NCI-H187 treated with DMSO at 0.1 percent for 48 hours (cell line): ENCODE results near the gene SMAD1.
"Not testable (repeated sequence)": the region's sequence is repeated elsewhere in the genome, so short reads cannot be mapped to it uniquely, and the experiment has no call there.

Experiments
- DNase-seq: peaks from one replicate; lab custom pipeline; 2025; lab: John Stamatoyannopoulos, UW

SMAD1 gene

GRCh38 chr4:145528601-145529000 lies 46.9 kb downstream of the SMAD1 start:
- DNase-seq = no peak

- DNase-seq = no peak
Measured at GRCh38 chr4:145530189-145530588, 48.5 kb downstream of the SMAD1 start.

GRCh38 chr4:145530662-145531061 lies 49.0 kb downstream of the SMAD1 start:
- no peak for DNase-seq

DNA sequence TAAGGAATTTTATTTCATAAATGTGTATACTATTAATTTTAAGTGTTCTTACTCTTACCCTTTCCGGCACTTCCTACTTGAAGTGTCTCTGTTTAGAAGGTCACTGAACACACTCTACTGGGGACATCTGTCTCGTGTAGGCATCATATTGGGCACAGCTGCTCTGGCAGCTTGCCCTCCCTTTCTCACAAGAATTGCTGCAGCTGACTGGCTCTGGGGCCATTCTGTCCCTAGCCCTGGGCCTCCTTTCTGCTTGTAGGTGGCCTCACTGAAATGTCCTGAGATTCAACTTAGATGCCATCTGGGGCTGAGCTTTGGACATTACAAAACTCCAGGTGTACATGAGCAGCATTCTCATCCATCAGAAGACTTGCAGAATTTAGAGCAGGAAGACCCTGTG lies 49.6 kb downstream of the SMAD1 start:
- no peak for DNase-seq

DNA sequence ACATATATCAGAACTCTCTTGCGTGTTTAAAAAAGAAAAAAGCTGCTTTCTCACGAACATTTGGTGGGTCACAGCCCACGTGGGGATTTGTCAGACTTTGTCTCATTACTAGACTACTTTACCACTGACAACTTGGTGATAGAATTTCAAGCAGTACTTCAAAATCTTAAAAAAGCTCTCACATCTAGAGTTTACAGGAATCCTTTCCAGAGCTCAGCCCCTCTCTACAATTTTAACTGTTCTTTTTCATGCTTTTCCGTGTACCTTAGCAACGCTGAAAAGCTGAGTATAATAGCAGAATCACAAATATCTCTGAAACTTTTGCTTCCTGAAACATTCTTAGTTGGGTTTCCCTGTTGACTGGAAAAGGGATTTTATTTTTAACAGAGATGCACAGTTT lies 50.2 kb downstream of the SMAD1 start:
- no peak for DNase-seq

GRCh38 chr4:145533001-145533400 lies 51.3 kb downstream of the SMAD1 start:
- no peak for DNase-seq

DNA sequence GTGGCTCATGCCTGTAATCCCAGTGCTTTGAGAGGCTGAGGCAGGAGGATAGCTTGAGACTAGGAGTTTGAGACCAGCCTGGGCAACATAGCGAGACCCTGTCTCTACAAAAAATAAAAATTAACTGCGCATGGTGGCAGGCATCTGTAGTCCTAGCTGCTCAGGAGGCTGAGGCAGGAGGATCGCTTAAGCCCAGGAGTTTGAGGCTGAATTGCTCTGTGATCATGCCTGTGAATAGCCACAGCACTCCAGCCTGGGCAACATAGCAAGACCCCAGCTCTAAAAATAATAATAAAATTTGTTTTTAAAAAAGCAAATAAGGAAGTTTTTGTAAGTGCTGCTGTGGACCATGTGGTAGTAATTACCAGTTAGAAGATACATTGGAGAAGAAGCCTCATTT lies 51.8 kb downstream of the SMAD1 start:
- DNase-seq = not testable (repeated sequence)

DNA sequence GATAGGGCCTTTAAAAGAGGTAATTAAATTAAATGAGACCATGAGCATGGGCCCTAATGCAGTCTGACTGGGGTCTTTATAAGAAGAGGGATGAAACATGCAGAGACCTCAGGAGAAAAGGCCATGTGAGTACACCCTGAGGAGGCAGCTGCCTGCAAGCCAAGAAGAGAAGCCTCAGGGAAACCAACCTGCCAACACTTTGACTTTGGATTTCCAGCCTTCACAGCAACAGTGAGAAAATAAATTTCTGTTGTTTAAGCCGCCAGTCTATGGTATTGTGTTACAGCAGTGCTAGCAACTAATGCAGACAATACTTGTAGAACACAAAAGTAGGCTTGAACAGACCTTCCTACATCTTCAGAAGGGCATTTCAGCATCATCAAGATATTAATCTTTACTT lies 52.3 kb downstream of the SMAD1 start:
- no peak for DNase-seq

DNA sequence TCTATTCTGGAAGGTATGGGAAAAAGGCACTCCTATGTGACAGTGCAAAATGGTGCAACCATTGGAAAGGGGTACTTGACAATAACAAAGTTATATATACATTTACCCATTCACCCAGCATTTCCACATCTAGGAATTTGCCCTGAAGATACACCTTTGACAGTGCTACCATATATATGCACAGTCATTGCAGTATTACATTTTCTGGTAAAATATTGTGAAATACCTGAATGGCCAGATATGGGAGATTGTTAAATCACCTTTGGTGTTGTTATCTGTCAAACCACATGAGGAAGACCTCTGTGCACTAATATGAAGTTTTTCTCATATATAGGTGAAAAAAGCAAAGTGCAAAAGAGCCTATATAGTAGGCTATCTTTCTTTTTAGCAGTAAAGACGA lies 53.5 kb downstream of the SMAD1 start:
- DNase-seq = no peak

- no peak for DNase-seq
Measured at GRCh38 chr4:145536044-145536443, 54.4 kb downstream of the SMAD1 start.

DNA sequence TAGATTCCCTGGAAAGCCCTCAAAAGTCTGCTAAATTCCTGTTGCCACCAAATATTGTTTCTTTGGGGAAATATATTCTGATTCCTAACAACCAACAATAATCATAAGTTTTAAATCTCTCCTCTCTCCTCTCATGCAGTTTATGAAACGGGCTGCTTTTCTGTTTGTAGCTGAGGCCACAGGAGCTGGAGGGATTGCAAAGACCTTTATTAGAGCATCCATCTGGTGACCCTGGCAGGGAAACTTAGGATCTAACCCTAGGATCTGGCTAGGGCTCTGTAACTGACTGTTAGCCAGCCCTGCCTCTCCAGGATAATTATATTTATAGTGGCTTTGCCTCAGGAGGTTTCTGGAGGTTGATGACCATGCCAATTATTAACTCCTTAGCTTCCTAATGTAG lies 56.9 kb downstream of the SMAD1 start:
- DNase-seq = no peak

DNA sequence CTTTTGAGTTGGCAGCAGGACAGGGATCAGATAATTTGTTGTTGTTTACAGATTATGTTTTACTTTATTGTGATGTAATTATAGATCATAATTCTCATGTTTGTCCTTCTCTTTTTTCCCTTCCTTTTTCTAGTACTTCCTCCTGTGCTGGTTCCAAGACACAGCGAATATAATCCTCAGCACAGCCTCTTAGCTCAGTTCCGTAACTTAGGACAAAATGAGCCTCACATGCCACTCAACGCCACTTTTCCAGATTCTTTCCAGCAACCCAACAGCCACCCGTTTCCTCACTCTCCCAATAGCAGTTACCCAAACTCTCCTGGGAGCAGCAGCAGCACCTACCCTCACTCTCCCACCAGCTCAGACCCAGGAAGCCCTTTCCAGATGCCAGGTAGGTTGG lies 58.0 kb downstream of the SMAD1 start:
- DNase-seq = no peak

GRCh38 chr4:145540235-145540634 lies 58.6 kb downstream of the SMAD1 start:
- no peak for DNase-seq

GRCh38 chr4:145541346-145541745 lies 59.7 kb downstream of the SMAD1 start:
- DNase-seq = no peak

DNA sequence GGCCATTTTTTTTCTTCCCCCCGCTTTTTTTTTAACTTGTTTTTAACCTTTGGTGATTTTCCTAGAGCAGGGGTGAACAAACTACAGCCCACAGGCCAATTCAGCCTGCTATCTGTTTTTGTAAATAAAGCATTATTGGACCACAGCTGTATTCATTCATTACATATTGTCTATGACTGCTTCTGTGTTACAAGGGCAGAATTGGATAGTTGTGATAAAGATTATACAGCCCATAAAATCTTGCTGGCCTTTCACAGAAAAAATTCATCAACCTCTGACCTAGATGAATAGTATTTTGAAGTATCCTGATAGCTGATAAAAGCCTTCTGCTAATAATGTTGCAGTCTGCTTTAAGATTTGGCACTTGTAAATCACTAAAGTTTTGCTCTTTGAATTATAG lies 63.4 kb downstream of the SMAD1 start:
- DNase-seq = no peak

DNA sequence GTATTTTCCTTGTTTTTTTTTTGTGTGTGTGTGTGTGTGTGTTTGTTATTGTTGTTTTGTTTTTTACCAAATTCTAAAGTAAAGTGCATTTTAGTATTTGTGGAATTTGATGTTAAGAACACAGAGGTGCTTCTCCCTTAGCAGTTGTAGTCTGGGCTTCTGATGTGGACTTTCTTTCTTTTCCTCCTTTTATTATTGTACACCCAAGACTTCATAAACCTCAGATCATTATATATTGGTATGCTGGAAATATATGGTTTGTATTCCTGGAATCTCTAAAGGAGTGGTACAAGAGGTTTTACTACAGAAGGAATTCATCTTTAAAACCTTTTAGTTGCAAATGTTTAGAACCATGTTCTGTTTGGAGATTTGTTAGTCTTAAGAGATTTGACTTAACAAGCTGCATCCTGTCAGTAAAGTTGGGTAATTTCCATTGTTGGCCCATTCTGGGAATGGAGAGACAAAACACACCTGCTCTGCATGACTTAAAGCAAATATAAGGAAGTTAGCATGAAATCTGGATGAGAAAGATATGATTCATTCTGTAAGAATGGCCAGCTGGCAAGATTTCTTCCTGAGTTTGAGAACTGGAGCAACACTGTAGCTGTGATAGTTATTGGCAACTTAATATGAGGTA lies 64.0 kb downstream of the SMAD1 start:
- no peak for DNase-seq

DNA sequence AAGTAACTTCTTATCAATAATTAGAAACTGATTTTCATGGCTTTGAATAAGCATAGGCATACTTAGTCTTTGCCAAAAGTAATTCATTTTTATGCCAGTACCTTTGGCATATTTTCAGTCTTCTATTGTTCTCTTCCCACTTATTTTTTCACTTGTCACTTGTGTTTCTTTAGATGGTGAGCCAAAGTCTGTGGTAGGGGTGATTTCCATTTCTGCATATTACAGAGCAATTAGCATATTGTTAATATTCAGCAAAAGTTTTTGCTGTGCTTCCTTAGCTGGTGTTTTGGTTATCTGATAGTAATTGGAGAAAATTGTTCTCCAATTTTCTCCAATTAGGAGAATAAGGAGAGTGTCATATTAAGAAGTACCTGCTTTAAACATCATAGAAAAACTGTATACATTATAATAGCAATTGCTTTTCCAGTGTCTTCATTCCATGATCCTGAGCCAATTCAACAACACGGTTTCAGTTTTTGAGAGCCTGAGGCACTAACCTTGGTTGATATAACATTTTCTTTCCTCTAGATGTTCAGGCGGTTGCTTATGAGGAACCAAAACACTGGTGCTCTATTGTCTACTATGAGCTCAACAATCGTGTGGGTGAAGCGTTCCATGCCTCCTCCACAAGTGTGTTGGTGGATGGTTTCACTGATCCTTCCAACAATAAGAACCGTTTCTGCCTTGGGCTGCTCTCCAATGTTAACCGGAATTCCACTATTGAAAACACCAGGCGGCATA lies 64.7 kb downstream of the SMAD1 start:
- no peak for DNase-seq

DNA sequence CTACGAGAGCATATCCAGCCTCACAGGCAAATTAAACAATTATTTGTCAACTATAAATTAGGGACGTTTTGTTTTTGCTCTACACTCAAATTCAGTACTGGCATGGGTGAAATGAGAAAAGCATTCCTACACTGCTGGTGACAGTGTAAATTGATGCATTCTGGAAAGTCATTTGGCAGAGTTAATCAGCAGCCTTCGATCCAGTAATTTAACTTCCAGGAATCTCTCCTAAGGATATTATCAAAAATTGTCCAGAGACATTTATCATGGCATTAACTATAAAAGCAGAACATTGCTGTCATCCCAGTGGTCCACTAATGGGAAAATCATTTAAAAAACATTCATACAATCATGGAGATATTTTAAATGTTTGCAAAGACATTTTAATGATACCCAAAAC lies 70.0 kb downstream of the SMAD1 start:
- DNase-seq = no peak

GRCh38 chr4:145552181-145552822 lies 70.6 kb downstream of the SMAD1 start:
- no peak for DNase-seq

GRCh38 chr4:145553375-145553774 lies 71.7 kb downstream of the SMAD1 start:
- DNase-seq = no peak

DNA sequence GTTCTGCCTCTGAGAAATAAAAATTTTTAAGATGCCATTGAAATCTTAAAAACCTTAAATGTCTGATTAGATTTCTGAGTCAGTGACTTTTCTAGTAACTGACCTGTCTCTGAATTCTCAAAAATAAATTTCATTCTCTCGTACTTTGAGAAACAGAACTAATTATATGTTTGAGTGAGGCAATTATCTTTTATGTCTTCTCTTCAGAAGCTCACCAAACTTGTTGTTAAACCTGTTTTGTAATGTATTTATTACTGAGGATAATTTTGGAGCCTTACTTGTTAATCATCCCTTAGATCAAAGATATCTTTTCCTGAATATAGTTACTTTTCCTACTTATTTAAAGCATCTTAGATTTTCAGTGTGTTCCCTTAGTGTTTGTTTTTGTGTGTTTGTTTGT lies 73.0 kb downstream of the SMAD1 start:
- no peak for DNase-seq

DNA sequence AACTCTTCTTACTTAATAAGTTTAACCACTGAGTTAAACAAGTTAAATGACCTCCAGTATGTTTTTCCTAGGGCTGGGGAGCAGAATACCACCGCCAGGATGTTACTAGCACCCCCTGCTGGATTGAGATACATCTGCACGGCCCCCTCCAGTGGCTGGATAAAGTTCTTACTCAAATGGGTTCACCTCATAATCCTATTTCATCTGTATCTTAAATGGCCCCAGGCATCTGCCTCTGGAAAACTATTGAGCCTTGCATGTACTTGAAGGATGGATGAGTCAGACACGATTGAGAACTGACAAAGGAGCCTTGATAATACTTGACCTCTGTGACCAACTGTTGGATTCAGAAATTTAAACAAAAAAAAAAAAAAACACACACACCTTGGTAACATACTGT lies 76.1 kb downstream of the SMAD1 start:
- DNase-seq = no peak

DNA sequence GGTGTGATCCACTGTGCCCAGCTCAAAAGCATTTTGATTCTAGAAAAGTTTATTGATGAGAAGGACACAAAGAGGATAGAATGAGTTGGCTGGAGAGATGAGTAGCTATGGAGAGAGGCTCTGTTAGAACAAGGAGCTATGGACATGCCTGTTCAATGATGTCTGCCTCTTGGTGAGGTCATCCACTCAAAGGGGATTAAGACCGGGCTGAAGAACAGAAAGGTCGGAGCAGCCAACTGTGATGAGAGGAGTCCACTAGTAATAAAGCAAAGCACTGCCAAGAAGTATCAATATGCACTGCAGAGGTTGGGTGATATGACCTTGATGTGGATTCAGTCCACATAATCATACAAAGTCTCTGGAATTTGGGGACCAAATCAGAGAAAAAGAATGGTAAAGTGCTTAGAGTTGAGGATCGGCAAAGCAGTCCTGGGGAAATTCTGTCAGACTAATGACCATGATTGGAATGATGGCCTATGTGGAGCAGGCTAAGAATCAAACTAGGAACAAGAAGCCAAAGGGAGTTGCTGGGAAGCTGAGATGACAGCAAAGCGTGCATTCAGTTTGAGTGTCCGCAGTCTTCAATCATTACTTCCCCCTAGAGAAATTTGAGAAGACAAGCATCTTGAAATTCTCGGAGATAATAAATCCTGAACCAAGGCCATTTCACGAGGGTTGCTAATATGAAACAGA lies 81.8 kb downstream of the SMAD1 start:
- DNase-seq = no peak
